Dedifferentiated amniotic fluid mesenchymal stem cell (primary cell): ENCODE data around the gene ANKRD22.

Experiments used
- DNase-seq: peaks from one replicate; pipeline ENCODE4 v3.0.0-alpha.2; 2016; ENCODE audit errors: extremely low spot score

ANKRD22 gene

GRCh38 chr10:88851706-88852105, at the start of gene ANKRD22:
Gene ANKRD22, minus strand, starts transcription at chr10:88851844. Its CDS starts 237 bp downstream, at chr10:88851607.
- DNase-seq: no peak

- DNase-seq: no peak
These were observed 48.2 kb upstream of the ANKRD22 start for GRCh38 chr10:88899886-88900285.

- DNase-seq: no peak
These were observed 47.1 kb upstream of the ANKRD22 start for GRCh38 chr10:88898727-88899126.

GRCh38 chr10:88896994-88897853, 45.6 kb upstream of the ANKRD22 start:
- no peak for DNase-seq

- no peak for DNase-seq
These were observed 44.8 kb upstream of the ANKRD22 start for GRCh38 chr10:88896372-88896993.

- no peak for DNase-seq
These were observed 43.6 kb upstream of the ANKRD22 start for GRCh38 chr10:88895250-88895649.

- no peak for DNase-seq
These were observed 42.0 kb upstream of the ANKRD22 start for GRCh38 chr10:88893611-88894010.

GRCh38 chr10:88892222-88892967, 40.8 kb upstream of the ANKRD22 start:
- DNase-seq: peak; percentile 56

- no peak for DNase-seq
These were observed 39.2 kb upstream of the ANKRD22 start for GRCh38 chr10:88890681-88891381.

- DNase-seq: no peak
These were observed 38.1 kb upstream of the ANKRD22 start for GRCh38 chr10:88889559-88890337.

GRCh38 chr10:88888810-88889445, 37.3 kb upstream of the ANKRD22 start:
- DNase-seq: no peak

- no peak for DNase-seq
These were observed 34.9 kb upstream of the ANKRD22 start for GRCh38 chr10:88886557-88886956.

- no peak for DNase-seq
These were observed 31.8 kb upstream of the ANKRD22 start for GRCh38 chr10:88883448-88883809.

- DNase-seq: peak; percentile 61
These were observed 31.2 kb upstream of the ANKRD22 start for GRCh38 chr10:88882646-88883447.

- DNase-seq: no peak
These were observed 30.4 kb upstream of the ANKRD22 start for GRCh38 chr10:88881922-88882645.

GRCh38 chr10:88881320-88881719, 29.7 kb upstream of the ANKRD22 start:
- DNase-seq: no peak

- DNase-seq: peak; percentile 74
These were observed 28.8 kb upstream of the ANKRD22 start for GRCh38 chr10:88880282-88881076.
